ENCODE data around the gene KCNJ10. TPM values are rescaled to one million over a fixed set of nuclear protein-coding genes. Genes with fewer than 3 reads are reported as not detected.
A peak's percentile ranks its signal among the peaks of the same experiment; 100 is the strongest.

Gene KCNJ10
- total RNA-seq, 4 donors from 2014 or later = 6.5 to 13.5 (median 8.8) TPM

GRCh38 chr1:160078512-160079195 lies 8.7 kb upstream of the KCNJ10 start:
- Histone ChIP-seq H3K4me1 (peaks cover 0 to 8% (median 0%) of the 10 kb centered on the region in 4 donors), H3K27ac (peak overlapping the region in 1 of 4 donors; percentile 38), H3K36me3 (no peaks in the 10 kb centered on the region), H3K27me3 (peaks cover 0 to 47% of the 10 kb centered on the region in 2 donors), H3K4me3 (no peak overlapping the region), H3K9me3 (no peaks in the 10 kb centered on the region)
- TF ChIP-seq POLR2A (IDR thresholded peaks at IDR 0.05) (no peak), EP300 (IDR thresholded peaks at IDR 0.05) (no peak), CTCF (IDR thresholded peaks at IDR 0.05) (peak; percentile 59 to 82 (median 74))
- no peak for DNase-seq (ENCODE audit: low spot score in 2 of 2)
- 19 to 24% methylated on average over 8 of the region's 8 CpGs for whole genome bisulfite sequencing, 2 donors

GRCh38 chr1:160077486-160077885 lies 7.5 kb upstream of the KCNJ10 start:
- no peak for TF ChIP-seq EP300 (IDR thresholded peaks at IDR 0.05)
- peaks cover 0 to 35% of the 10 kb centered on the region in 2 donors for H3K27me3 ChIP-seq
- no peaks in the 10 kb centered on the region for H3K36me3 ChIP-seq
- no peak overlapping the region for H3K27ac ChIP-seq
- H3K9me3 ChIP-seq = no peaks in the 10 kb centered on the region
- DNase-seq (ENCODE audit: low spot score in 2 of 2) = no peak
- H3K4me3 ChIP-seq = no peak overlapping the region
- H3K4me1 ChIP-seq = peaks cover 0 to 6% (median 0%) of the 10 kb centered on the region in 4 donors

- DNase-seq (ENCODE audit: low spot score in 2 of 2) = no peak
- Histone ChIP-seq H3K4me1 (peaks cover 0 to 3% (median 0%) of the 10 kb centered on the region in 4 donors), H3K27ac (no peak overlapping the region), H3K36me3 (no peaks in the 10 kb centered on the region), H3K4me3 (no peak overlapping the region), H3K9me3 (no peaks in the 10 kb centered on the region), H3K27me3 (peaks cover 0 to 25% of the 10 kb centered on the region in 2 donors)
- no peak for TF ChIP-seq EP300 (IDR thresholded peaks at IDR 0.05)
- no peak for TF ChIP-seq POLR2A (IDR thresholded peaks at IDR 0.05)
- no peak for TF ChIP-seq CTCF (IDR thresholded peaks at IDR 0.05)
- WGBS, 2 donors = 76 to 79% methylated on average over 3 of the region's 3 CpGs
These were observed 6.3 kb upstream of the KCNJ10 start for GRCh38 chr1:160076295-160076694.

GRCh38 chr1:160075836-160076235 lies 5.9 kb upstream of the KCNJ10 start:
- H3K9me3 ChIP-seq = no peaks in the 10 kb centered on the region
- 50 to 53% methylated on average over 2 of the region's 2 CpGs for WGBS, 2 donors
- TF ChIP-seq EP300 (IDR thresholded peaks at IDR 0.05) (no peak), CTCF (IDR thresholded peaks at IDR 0.05) (no peak), POLR2A (IDR thresholded peaks at IDR 0.05) (no peak)
- DNase-seq (ENCODE audit: low spot score in 2 of 2) = no peak
- H3K27ac ChIP-seq = no peak overlapping the region
- peaks cover 0 to 6% (median 2%) of the 10 kb centered on the region in 4 donors for H3K4me1 ChIP-seq
- peaks cover 0 to 25% of the 10 kb centered on the region in 2 donors for H3K27me3 ChIP-seq
- no peak overlapping the region for H3K4me3 ChIP-seq
- H3K36me3 ChIP-seq = no peaks in the 10 kb centered on the region

- Histone ChIP-seq H3K27me3 (peaks cover 0 to 19% of the 10 kb centered on the region in 2 donors), H3K9me3 (no peaks in the 10 kb centered on the region), H3K4me3 (no peak overlapping the region), H3K36me3 (no peaks in the 10 kb centered on the region), H3K4me1 (peaks cover 0 to 13% (median 5%) of the 10 kb centered on the region in 4 donors), H3K27ac (no peak overlapping the region)
- TF ChIP-seq EP300 (IDR thresholded peaks at IDR 0.05) = no peak
- no peak for TF ChIP-seq CTCF (IDR thresholded peaks at IDR 0.05)
- TF ChIP-seq POLR2A (IDR thresholded peaks at IDR 0.05) = no peak
- 70 to 81% methylated on average over 4 of the region's 4 CpGs for WGBS, 2 donors
- DNase-seq (ENCODE audit: low spot score in 2 of 2) = no peak
These were observed 4.9 kb upstream of the KCNJ10 start for GRCh38 chr1:160074865-160075264.
